Measurements from ENCODE around the gene ZCCHC24. TPM values are rescaled to one million over a fixed set of nuclear protein-coding genes. Genes with fewer than 3 reads are reported as not detected.
A peak's percentile ranks its signal among the peaks of the same experiment; 100 is the strongest.
"Not testable (repeated sequence)": the region's sequence is repeated elsewhere in the genome, so short reads cannot be mapped to it uniquely, and the experiment has no call there.

The ZCCHC24 gene
- total RNA-seq, 2 experiments from 2014 or later, result 0.52 to 0.73 TPM

DNA sequence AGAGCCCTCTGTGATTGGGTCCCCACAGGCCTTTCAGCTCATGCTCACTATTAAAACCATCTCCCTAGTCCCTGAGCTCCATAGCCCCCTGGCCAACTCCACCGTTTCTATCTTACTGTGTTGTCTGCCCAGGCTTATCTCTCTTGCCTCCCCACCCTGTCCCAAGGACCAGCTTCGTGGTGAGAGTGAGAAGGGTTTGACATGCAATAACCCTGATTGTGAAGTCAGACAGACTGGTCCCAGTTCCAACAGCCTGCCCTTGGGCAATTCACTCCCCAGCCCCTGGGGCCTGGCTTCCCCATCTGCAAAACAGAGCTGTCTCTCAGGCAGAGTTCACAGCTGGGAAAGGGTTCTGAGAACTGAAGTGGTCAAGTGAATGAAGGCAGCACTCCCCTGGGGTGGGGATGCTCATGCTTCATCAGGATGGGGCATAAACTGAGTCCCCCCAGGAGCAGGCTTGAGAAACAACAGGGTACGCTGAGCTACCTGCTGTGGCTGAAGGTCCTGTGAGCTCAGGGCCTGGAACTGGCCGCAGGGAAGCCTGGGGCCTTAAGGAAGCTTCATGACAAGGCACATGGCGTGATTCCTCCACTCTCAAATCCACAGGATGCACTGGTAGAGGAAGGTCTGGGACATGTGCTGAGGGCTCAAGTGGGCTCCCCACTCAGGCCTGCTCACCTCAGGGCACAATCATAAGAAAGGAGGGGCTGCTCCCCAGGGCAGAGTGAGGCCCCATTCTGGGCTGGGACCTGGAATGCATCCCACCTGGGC is 100.0 kb downstream of the ZCCHC24 start:
- Mint-ChIP-seq H3K4me3 (no peak overlapping the region), H3K36me3 (ENCODE audit: low read depth) (peaks cover 18% of the 10 kb centered on the region), H3K27me3 (no peaks in the 10 kb centered on the region), H3K27ac (peak overlapping the region; percentile 13), H3K9me3 (no peaks in the 10 kb centered on the region), H3K4me1 (peaks cover 43% of the 10 kb centered on the region)
- ChIA-PET CTCF (interaction anchor here (0.7 to 8.0 kb wide), 10 partner anchors 13 to 1041 kb away, joined by 3 to 147 read pairs (median 4); no protein-coding TSS in a partner anchor), POLR2A (no interaction called here)
- no peak for DNase-seq

DNA sequence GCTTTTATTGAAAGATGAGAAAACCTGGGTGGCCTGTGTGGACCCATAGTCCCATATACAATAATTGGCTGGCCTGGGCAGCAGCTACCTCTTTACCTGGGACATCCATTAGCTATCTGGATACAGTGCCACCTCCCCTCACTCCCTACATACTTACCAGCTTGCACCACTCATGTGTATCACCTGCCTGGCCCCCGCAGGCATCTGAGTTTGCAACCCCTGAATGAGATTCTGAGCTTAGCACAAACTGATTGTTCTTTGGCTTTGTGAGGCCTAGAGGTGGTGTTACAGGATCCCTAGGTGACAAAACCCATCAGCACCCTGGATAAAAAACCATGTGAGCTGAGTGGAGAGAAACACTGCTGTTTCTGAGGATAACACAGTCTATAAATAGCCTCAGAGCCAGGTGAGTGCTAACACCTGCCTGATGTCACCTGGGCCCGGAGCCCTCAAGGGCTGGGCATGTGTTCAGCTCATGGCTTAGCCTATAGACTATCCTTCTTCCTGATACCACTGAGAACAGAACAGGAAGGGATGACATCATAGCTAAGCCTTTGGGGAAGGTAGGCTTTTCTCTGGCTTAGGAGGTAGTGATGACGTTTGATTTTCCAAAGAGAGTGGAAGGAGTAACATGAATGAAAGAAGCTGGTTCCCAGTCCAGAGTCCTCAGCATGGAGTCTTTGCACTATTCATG is 100.8 kb downstream of the ZCCHC24 start:
- Mint-ChIP-seq H3K36me3 (ENCODE audit: low read depth) (peaks cover 10% of the 10 kb centered on the region), H3K4me1 (peaks cover 35% of the 10 kb centered on the region), H3K27me3 (no peaks in the 10 kb centered on the region), H3K27ac (no peak overlapping the region), H3K4me3 (no peak overlapping the region), H3K9me3 (no peaks in the 10 kb centered on the region)
- POLR2A ChIA-PET, result interaction anchor here (0.6 kb wide), 1 partner anchor 58 kb away, joined by 4 read pairs; no protein-coding TSS in a partner anchor
- no peak for DNase-seq
- CTCF ChIA-PET, result interaction anchor here (0.7 to 8.0 kb wide), 11 partner anchors 12 to 1040 kb away, joined by 3 to 147 read pairs (median 3); no protein-coding TSS in a partner anchor

DNA sequence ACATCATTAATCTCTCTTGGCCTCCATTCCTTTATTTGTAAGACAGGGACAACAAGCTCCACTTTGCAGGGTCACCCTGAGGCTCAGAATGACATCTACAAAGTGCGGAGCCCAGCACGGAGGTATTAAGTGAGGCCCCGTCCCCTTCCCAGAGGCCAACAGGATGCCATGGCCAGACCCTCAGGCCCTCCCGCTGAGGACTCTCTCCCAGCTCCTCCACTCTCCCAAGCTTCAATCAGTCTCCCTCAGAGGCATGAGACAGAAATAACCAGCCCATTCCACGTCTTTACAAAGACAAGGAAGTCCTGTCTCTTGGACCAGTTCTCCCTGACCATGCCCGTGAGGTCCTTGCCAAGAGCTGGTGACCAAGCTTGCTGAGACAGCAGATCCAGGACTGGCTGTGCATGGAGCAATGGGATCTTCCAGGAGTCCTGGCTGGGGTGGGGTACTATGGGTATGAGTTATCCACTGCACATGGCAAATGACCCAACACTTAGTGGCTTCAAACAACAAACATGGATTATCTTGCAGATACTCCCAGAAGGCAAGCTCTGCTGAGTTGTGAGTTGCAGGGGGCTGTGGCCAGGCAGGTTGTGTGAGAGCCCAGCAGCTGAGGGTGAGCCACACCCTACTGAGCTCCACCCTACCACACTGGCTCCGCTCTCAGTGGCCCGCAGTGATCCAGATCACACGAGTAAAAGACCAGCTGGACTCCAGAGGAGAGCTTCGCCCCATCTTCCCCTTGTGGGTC is 102.4 kb downstream of the ZCCHC24 start:
- H3K27me3 Mint-ChIP-seq, result no peaks in the 10 kb centered on the region
- POLR2A ChIA-PET, result no interaction called here
- H3K4me3 Mint-ChIP-seq, result no peak overlapping the region
- H3K36me3 Mint-ChIP-seq (ENCODE audit: low read depth), result no peaks in the 10 kb centered on the region
- H3K9me3 Mint-ChIP-seq, result no peaks in the 10 kb centered on the region
- peaks cover 23% of the 10 kb centered on the region for H3K4me1 Mint-ChIP-seq
- no peak overlapping the region for H3K27ac Mint-ChIP-seq
- CTCF ChIA-PET, result interaction anchor here (0.6 to 8.0 kb wide), 5 partner anchors 10 to 32 kb away, joined by 3 to 147 read pairs (median 3); no protein-coding TSS in a partner anchor
- DNase-seq, result no peak

DNA sequence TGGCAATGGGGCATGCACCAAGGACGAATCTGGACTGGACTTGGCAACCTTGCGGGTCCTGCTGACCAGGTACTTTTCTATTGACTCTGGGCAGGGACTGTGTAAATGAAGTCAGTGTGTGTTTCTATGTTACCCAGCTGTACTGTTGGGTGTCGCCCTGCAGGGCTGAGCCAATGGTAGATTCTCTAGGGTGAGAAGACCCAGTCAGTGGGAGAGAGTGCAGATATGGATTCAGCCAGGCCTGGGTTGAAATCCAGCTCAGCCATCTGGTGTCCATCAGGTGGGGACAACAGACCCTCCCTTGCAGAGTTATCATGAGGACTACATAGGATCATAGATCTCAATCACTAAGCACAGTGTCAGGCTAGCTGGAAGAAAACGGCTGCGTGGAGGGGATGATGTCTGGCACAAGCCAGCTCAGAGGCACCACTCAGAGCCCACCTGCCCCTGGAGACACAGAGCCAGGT is 103.1 kb downstream of the ZCCHC24 start:
- H3K27me3 Mint-ChIP-seq, result no peaks in the 10 kb centered on the region
- CTCF ChIA-PET, result interaction anchor here (0.8 to 8.0 kb wide), 4 partner anchors 10 to 32 kb away, joined by 3 to 147 read pairs (median 4); no protein-coding TSS in a partner anchor

DNA sequence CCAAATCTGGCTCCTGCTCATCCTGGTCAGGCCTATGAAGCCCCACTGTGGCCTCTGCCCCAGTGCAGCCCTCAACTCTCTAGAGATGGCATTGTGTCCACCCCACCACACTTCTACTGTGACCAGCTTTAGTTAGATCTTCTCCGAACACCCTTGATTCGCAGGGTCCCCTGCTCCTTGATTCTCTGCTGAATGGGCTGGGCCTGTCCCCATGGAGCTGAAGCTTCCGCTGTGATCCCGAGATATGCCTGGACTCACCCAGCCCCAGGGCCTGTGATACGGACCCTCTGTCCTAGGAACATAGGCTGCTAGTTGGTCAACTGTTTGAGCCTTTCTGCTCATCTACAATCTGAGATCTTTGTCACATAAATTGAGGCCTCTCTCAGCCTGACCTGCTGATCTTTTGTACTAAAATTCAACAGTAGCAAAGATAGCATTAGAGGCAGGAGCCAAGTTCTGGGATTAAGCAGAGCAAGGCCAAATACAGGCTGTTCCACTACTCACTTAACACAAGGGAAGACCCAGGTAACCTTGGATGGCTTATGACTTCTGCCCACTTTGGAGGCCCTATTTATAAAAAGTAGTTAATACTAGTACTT is 104.7 kb downstream of the ZCCHC24 start:
- H3K36me3 Mint-ChIP-seq (ENCODE audit: low read depth), result peaks cover 3% of the 10 kb centered on the region
- no peak for DNase-seq
- no peaks in the 10 kb centered on the region for H3K9me3 Mint-ChIP-seq
- POLR2A ChIA-PET, result interaction anchor here (0.6 kb wide), 1 partner anchor 18 kb away, joined by 3 read pairs; no protein-coding TSS in a partner anchor
- peaks cover 24% of the 10 kb centered on the region for H3K4me1 Mint-ChIP-seq
- H3K4me3 Mint-ChIP-seq, result no peak overlapping the region
- no peak overlapping the region for H3K27ac Mint-ChIP-seq
- CTCF ChIA-PET, result interaction anchor here (0.6 to 1.4 kb wide), 5 partner anchors 9 to 37 kb away, joined by 3 to 5 read pairs (median 4); no protein-coding TSS in a partner anchor
- no peaks in the 10 kb centered on the region for H3K27me3 Mint-ChIP-seq

More for the DNA sequence above, 103.1 kb downstream of the ZCCHC24 start:
- no peaks in the 10 kb centered on the region for H3K36me3 Mint-ChIP-seq (ENCODE audit: low read depth)
- no peak for DNase-seq
- peaks cover 23% of the 10 kb centered on the region for H3K4me1 Mint-ChIP-seq
- POLR2A ChIA-PET, result no interaction called here
- H3K4me3 Mint-ChIP-seq, result no peak overlapping the region
- no peaks in the 10 kb centered on the region for H3K9me3 Mint-ChIP-seq
- H3K27ac Mint-ChIP-seq, result no peak overlapping the region

DNA sequence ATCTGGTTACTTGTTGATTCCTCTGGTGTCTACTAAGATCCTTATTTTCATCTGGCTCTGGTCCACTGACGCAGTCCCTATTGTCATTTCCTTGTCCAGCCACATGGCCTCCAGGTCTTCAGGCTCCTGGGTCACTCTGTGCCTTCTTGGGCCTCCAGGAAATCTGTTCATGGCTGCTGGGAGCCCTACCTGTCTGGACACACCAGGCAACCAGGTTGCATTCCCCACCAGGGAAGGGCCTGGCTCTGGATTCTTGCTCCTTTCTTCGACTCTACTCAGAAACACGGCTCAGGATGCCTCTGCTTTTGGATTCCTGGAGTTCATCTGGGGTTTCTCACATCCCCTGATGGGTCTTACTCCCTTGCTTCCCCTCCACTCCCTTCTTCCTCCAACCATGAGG is 106.2 kb downstream of the ZCCHC24 start:
- peaks cover 3% of the 10 kb centered on the region for H3K36me3 Mint-ChIP-seq (ENCODE audit: low read depth)
- H3K27ac Mint-ChIP-seq, result no peak overlapping the region
- DNase-seq, result no peak
- ChIA-PET POLR2A (no interaction called here), CTCF (interaction anchor here (12.6 kb wide), 1 partner anchor 7 kb away, joined by 147 read pairs; the partner anchor contains the start of gene PPIF)
- no peak overlapping the region for H3K4me3 Mint-ChIP-seq
- H3K4me1 Mint-ChIP-seq, result peaks cover 17% of the 10 kb centered on the region
- H3K27me3 Mint-ChIP-seq, result no peaks in the 10 kb centered on the region
- no peaks in the 10 kb centered on the region for H3K9me3 Mint-ChIP-seq

DNA sequence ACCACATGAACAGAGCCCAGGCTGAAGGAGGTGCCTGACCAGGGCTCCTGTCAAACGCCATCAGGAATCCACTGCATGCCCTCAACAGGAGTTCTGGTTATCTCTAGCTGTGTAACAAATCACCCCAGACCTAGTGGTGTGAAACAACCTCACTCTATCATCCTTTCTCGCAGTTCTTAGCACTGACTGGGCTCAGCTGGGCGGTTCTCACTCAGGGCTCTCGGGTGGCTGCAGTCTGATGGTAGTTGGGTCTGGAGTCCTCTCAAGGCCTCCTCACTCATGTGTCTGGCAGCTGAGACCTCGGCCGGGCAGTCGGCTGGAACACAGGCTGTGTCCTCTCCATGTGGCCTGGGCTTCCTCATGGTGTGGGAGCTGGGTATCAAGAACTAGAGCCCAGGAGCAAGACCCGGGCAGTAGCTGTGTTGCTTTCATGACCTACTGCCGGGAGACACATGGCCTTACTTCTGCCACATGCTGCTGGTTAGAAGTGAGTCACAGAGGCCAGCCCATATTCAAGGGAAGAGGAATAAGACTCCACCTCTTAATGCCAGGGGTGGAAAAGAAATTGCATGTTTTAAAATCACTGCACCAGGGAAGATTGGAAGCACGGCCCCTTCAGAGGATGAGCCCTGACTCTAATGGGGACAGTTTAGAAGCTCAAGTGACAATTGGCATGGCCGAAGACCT is 107.5 kb downstream of the ZCCHC24 start:
- H3K9me3 Mint-ChIP-seq; H3K4me1 Mint-ChIP-seq; H3K36me3 Mint-ChIP-seq (ENCODE audit: low read depth); H3K27ac Mint-ChIP-seq; POLR2A ChIA-PET; H3K27me3 Mint-ChIP-seq; H3K4me3 Mint-ChIP-seq; DNase-seq: not testable (repeated sequence)
- CTCF ChIA-PET, result interaction anchor here (0.6 to 12.6 kb wide), 4 partner anchors 8 to 20 kb away, joined by 3 to 147 read pairs (median 3); partner anchors contain the start of gene PPIF

DNA sequence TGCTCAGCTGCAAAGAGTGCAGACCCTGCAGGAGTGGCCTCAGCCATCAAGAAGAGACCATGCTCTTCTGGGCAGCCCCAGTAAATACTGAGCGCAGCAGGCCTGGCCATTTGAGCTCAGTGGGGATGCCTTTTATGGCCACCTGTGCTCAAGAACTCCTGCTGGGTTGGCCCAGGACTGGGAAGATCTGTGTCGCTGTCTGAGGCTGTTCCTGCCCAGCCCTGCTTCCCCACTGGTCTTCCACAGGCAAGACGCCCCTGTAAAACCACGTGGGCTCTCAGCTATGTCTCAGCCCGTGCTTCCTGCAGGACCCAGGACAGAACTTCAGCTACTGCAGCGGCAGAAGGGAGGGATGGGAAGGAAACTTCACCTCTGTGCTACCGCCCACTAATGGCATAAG is 108.7 kb downstream of the ZCCHC24 start:
- Mint-ChIP-seq H3K4me1 (peaks cover 11% of the 10 kb centered on the region), H3K36me3 (ENCODE audit: low read depth) (peaks cover 7% of the 10 kb centered on the region), H3K4me3 (no peak overlapping the region), H3K27ac (no peak overlapping the region), H3K9me3 (peaks cover 2% of the 10 kb centered on the region), H3K27me3 (no peaks in the 10 kb centered on the region)
- POLR2A ChIA-PET, result no interaction called here
- DNase-seq, result no peak
- CTCF ChIA-PET, result interaction anchor here (0.7 to 12.6 kb wide), 6 partner anchors 8 to 131 kb away, joined by 3 to 147 read pairs (median 3); partner anchors contain the start of gene PPIF

DNA sequence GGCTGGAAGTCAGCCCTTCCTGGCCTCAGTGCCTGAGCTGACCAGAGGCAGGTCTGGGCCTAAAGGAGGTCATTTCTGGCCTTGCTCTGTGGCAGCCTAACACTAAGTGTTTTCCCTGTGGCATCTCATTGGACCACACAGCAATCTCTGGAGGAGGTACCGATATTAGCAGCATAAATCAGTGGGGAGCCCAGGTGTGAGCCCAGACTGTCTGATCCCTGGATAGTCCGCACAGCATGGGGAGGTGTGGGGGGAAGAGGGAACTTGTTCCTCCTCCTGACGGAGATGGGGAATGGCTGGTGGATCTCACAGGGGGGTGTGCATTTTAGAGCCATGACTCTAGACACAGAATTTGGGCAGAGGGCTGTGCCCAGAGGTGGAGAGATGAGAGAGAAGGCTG is 109.1 kb downstream of the ZCCHC24 start:
- CTCF ChIA-PET, result interaction anchor here (0.7 to 12.6 kb wide), 4 partner anchors 9 to 131 kb away, joined by 3 to 147 read pairs (median 18); partner anchors contain the start of gene PPIF
- H3K27ac Mint-ChIP-seq, result peak overlapping the region; percentile 20
- H3K9me3 Mint-ChIP-seq, result peaks cover 2% of the 10 kb centered on the region
- H3K27me3 Mint-ChIP-seq, result no peaks in the 10 kb centered on the region
- DNase-seq, result no peak
- peaks cover 7% of the 10 kb centered on the region for H3K36me3 Mint-ChIP-seq (ENCODE audit: low read depth)
- peaks cover 15% of the 10 kb centered on the region for H3K4me1 Mint-ChIP-seq
- POLR2A ChIA-PET, result no interaction called here
- no peak overlapping the region for H3K4me3 Mint-ChIP-seq

DNA sequence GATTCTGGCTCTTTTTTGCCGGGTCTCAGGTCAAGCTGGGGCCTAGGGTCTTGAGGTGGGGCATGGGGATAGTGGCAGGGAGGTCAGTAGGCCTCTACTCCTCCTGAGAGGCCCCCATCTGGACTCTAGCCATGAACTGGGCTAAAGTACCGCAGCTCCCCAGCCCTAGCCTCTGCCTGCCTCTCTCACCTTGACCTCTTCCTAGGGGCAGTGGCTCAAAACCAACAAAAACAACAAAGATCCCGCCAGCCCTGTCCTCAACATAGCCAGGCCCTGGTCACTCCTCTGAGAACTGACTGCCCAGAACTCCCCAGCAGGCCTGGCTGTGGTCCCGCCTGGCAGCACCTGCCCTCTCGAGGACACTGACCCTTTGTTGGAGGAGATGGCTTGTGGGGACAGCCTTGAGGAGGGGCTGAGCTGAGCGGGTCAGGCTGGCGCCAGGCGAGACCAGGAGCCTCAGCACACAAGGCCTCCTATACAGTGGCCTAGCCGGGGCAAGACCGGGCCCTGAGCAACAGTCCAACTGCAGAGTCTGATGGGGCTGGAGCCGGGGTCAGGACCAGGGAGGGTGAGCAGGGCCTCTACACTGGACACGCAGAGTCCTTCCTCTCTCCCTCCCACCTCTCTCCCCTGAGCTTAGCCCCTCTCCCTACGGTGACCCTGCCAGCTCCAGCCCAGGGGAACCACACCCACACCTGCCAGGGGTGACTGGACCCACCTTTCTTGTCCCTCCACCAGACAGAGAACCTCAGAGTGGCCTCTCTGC is 109.8 kb downstream of the ZCCHC24 start:
- Mint-ChIP-seq H3K4me3 (no peak overlapping the region), H3K36me3 (ENCODE audit: low read depth) (peaks cover 7% of the 10 kb centered on the region), H3K4me1 (peaks cover 18% of the 10 kb centered on the region), H3K27ac (no peak overlapping the region), H3K27me3 (no peaks in the 10 kb centered on the region), H3K9me3 (peaks cover 2% of the 10 kb centered on the region)
- CTCF ChIA-PET, result interaction anchor here (1.2 to 12.6 kb wide), 5 partner anchors 8 to 52 kb away, joined by 3 to 147 read pairs (median 5); partner anchors contain the start of gene PPIF
- DNase-seq, result no peak
- POLR2A ChIA-PET, result no interaction called here

DNA sequence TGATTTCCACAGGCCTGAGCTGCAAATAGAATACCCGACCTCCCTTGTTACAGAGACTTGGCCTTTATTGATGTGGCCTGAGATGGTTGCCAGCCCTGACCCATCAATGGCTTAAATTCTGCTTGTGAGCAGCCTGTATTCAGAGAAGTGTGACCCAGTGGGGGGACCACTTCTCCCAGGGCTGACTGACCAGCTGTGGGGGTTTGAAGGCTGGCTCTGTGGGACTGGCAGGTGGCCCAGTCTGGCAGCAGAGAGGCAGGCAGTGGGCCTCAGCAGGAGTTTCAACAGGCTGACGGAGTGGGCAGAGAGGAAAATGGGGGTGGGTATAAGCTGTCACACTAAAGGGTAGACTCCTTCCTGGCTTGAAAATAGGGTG is 110.3 kb downstream of the ZCCHC24 start:
- CTCF ChIA-PET, result interaction anchor here (1.1 to 12.6 kb wide), 5 partner anchors 11 to 77 kb away, joined by 3 to 147 read pairs (median 5); partner anchors contain the start of gene PPIF
- H3K27ac Mint-ChIP-seq, result no peak overlapping the region
- peaks cover 7% of the 10 kb centered on the region for H3K36me3 Mint-ChIP-seq (ENCODE audit: low read depth)
- peaks cover 2% of the 10 kb centered on the region for H3K9me3 Mint-ChIP-seq
- H3K27me3 Mint-ChIP-seq, result no peaks in the 10 kb centered on the region
- no peak overlapping the region for H3K4me3 Mint-ChIP-seq
- H3K4me1 Mint-ChIP-seq, result peaks cover 20% of the 10 kb centered on the region
- no peak for DNase-seq
- POLR2A ChIA-PET, result no interaction called here

Measured in activated CD4-positive, alpha-beta T cell treated with anti-CD3 and anti-CD28 coated beads, Interleukin-2, amount 10 ng/mL, durations not matched to agents 7 days and 5 days (primary cell).